CD8-positive, alpha-beta memory T cell (primary cell): ENCODE results near the gene CD300LD. TPM values are rescaled to one million over a fixed set of nuclear protein-coding genes. Genes with fewer than 3 reads are reported as not detected.

Experiments used
- CTCF ChIA-PET: fragments of 350-600 bp; sonication (Branson Sonifier 250); formaldehyde crosslinking; loops from one replicate; lab custom pipeline; 2021; ENCODE audit warnings: antibody characterized with exemption; lab: Charles Lee
- POLR2A ChIA-PET: fragments of 350-600 bp; sonication (Branson Sonifier 250); formaldehyde crosslinking; loops from one replicate; lab custom pipeline; 2021; ENCODE audit warnings: antibody characterized with exemption; lab: Charles Lee
- DNase-seq, 5 donors: peaks; one replicate each; pipeline versions ENCODE4 v3.0.0 to v3.0.0-alpha.2; 2020 to 2022; ENCODE audit warnings: mixed read lengths in 1 of 5
- H3K27ac ChIP-seq: one replicate; pipeline ENCODE4 v1.7.0; 2013; ENCODE audit warnings: low read depth, mild to moderate bottlenecking, low read length, moderate library complexity
- H3K27me3 ChIP-seq: 2 replicates; pipeline ENCODE4 v1.7.0; 2013; ENCODE audit warnings: low read length, mild to moderate bottlenecking; ENCODE audit not compliant: insufficient read depth, poor library complexity, severe bottlenecking
- H3K36me3 ChIP-seq: 2 replicates; pipeline ENCODE4 v1.7.0; 2013; ENCODE audit warnings: mild to moderate bottlenecking, low read length, moderate library complexity; ENCODE audit not compliant: insufficient read depth
- H3K4me1 ChIP-seq: 2 replicates; pipeline ENCODE4 v1.7.0; 2013; ENCODE audit warnings: mild to moderate bottlenecking, low read length, moderate library complexity; ENCODE audit not compliant: insufficient read depth
- H3K4me3 ChIP-seq: 2 replicates; pipeline ENCODE4 v1.7.0; 2013; ENCODE audit warnings: mild to moderate bottlenecking, low read length
- H3K9me3 ChIP-seq: 2 replicates; pipeline ENCODE4 v1.7.0; 2013; ENCODE audit warnings: mild to moderate bottlenecking, low read length
- H3K27ac Mint-ChIP-seq, 8 donors: one replicate each; pipeline ENCODE4 v1.8.0; 2020 to 2021; ENCODE audit warnings: mixed read lengths in 8 of 8, mild to moderate bottlenecking in 6 of 8, inconsistent platforms in 3 of 8, moderate library complexity in 3 of 8
- H3K27me3 Mint-ChIP-seq, 2 donors: one replicate each; pipeline ENCODE4 v1.8.0; 2020 to 2021; ENCODE audit warnings: mixed read lengths in 2 of 2, mild to moderate bottlenecking in 1 of 2, moderate library complexity in 1 of 2
- H3K36me3 Mint-ChIP-seq, 3 donors: one replicate each; pipeline ENCODE4 v1.8.0; 2020 to 2021; ENCODE audit warnings: mixed read lengths in 3 of 3, inconsistent platforms in 1 of 3, mild to moderate bottlenecking in 1 of 3
- H3K4me1 Mint-ChIP-seq, 3 donors: one replicate each; pipeline ENCODE4 v1.8.0; 2020 to 2021; ENCODE audit warnings: mixed read lengths in 3 of 3, inconsistent platforms in 1 of 3, mild to moderate bottlenecking in 1 of 3
- H3K4me3 Mint-ChIP-seq, 7 donors: one replicate each; pipeline ENCODE4 v1.8.0; 2020 to 2021; ENCODE audit warnings: mixed read lengths in 7 of 7, mild to moderate bottlenecking in 6 of 7, moderate library complexity in 4 of 7, inconsistent platforms in 2 of 7
- H3K9me3 Mint-ChIP-seq, 5 donors: one replicate each; pipeline ENCODE4 v1.8.0; 2020 to 2022; ENCODE audit warnings: mixed read lengths in 5 of 5, mild to moderate bottlenecking in 3 of 5, moderate library complexity in 2 of 5, inconsistent platforms in 1 of 5
- polyA plus RNA-seq: library from polyadenylated mRNA; unstranded; fragments of 300-500 nt; fragmentation: Illumina TruSeq; gene quantifications from one replicate; pipeline ENCODE4 v1.2.3, GENCODE V29; 2021
- total RNA-seq, 2 experiments: library from RNA; stranded (reverse); gene quantifications; one replicate each; pipeline ENCODE4 v1.2.3, GENCODE V29; 2021

Gene CD300LD
- total and polyA plus RNA-seq, 3 experiments from 2014 or later, result not detected

DNA sequence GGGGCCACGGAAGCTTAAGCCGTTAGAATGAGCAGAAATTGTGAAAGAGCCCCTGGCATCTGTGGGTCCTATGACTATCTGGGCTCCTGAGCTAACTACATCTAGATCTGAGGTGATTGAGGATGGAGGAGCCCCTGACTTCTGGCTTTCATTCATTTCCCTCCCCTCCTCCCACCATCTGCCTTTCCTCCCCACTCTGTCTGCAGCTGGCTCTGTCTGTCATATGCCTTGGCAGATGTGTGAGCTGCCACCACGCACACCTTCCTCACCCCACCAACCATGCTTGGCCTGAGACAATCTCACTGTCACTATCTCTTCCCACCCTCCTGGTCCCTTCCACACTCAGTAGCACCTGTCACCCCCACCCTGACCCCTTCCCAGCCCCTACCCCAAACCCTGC is 26.4 kb upstream of the CD300LD start:
- H3K9me3 Mint-ChIP-seq, result no peaks in the 10 kb centered on the region
- H3K4me1 Mint-ChIP-seq, result no peaks in the 10 kb centered on the region
- no peak for DNase-seq
- no peaks in the 10 kb centered on the region for H3K36me3 Mint-ChIP-seq
- peaks cover 8% of the 10 kb centered on the region for H3K27me3 ChIP-seq
- no peaks in the 10 kb centered on the region for H3K9me3 ChIP-seq
- H3K4me3 Mint-ChIP-seq, result no peak overlapping the region
- ChIA-PET POLR2A (no interaction called here), CTCF (no interaction called here)
- no peak overlapping the region for H3K27ac Mint-ChIP-seq
- H3K27me3 Mint-ChIP-seq, result peaks cover 26 to 73% of the 10 kb centered on the region in 2 donors
- H3K4me3 ChIP-seq, result no peak overlapping the region
- no peak overlapping the region for H3K27ac ChIP-seq
- H3K4me1 ChIP-seq, result no peaks in the 10 kb centered on the region
- H3K36me3 ChIP-seq, result no peaks in the 10 kb centered on the region

DNA sequence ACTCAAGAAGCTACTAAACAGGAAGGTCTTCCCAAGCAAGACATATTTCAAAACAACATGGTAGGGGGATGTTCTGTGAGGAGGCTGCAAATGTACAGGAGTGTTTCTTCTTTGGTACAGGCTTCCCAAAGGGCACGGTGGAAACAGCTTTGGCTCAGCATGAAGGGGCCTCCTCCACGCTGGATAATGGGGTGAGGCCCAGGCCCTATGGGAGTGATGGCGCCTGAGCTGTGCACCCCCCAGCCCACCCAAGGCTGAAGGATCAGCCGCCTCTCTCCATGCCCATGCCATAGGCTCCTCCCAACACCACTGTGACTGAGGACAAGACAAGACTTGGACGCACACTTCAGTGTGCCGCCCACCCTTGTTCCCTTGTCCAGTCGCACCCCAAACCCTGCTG is 24.6 kb upstream of the CD300LD start:
- POLR2A ChIA-PET, result no interaction called here
- H3K27me3 ChIP-seq, result peaks cover 8% of the 10 kb centered on the region

DNA sequence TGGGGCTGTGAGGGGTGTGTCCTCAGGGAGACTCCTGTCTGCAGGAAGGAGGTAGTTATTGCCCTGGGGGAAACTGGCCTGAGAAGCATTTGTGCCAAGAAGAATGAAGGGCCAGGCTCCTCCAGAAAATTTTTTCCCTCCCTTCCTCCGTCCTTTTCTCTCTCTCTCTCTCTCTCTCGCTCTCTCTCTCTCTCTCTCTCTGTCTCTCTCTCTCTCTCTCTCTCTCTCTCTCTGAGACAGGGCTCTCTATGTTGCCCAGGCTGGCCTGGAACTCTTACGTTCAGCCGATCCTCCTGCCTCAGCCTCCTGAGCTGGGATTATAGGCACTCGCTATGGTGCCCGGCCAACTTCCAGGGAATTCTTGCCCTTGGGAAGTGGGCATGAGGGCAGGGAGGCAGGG is 20.0 kb upstream of the CD300LD start:
- Mint-ChIP-seq H3K27me3 (peaks cover 21 to 37% of the 10 kb centered on the region in 2 donors), H3K27ac (no peak overlapping the region), H3K36me3 (no peaks in the 10 kb centered on the region), H3K9me3 (no peaks in the 10 kb centered on the region), H3K4me1 (peaks cover 0 to 9% (median 6%) of the 10 kb centered on the region in 3 donors), H3K4me3 (no peak overlapping the region)
- Histone ChIP-seq H3K27me3 (peaks cover 5% of the 10 kb centered on the region), H3K4me3 (no peak overlapping the region), H3K4me1 (no peaks in the 10 kb centered on the region), H3K36me3 (no peaks in the 10 kb centered on the region), H3K27ac (no peak overlapping the region), H3K9me3 (no peaks in the 10 kb centered on the region)
- ChIA-PET POLR2A (no interaction called here), CTCF (no interaction called here)
- no peak for DNase-seq

More for the DNA sequence above, 24.6 kb upstream of the CD300LD start:
- DNase-seq, result no peak
- no peaks in the 10 kb centered on the region for H3K36me3 ChIP-seq
- no peak overlapping the region for H3K4me3 Mint-ChIP-seq
- no peak overlapping the region for H3K27ac Mint-ChIP-seq
- CTCF ChIA-PET, result no interaction called here
- no peaks in the 10 kb centered on the region for H3K9me3 Mint-ChIP-seq
- peaks cover 27 to 58% of the 10 kb centered on the region in 2 donors for H3K27me3 Mint-ChIP-seq
- H3K4me1 Mint-ChIP-seq, result peaks cover 0 to 9% (median 6%) of the 10 kb centered on the region in 3 donors
- H3K9me3 ChIP-seq, result no peaks in the 10 kb centered on the region
- no peak overlapping the region for H3K27ac ChIP-seq
- no peaks in the 10 kb centered on the region for H3K4me1 ChIP-seq
- H3K36me3 Mint-ChIP-seq, result no peaks in the 10 kb centered on the region
- no peak overlapping the region for H3K4me3 ChIP-seq

- no peaks in the 10 kb centered on the region for H3K9me3 ChIP-seq
- H3K27ac ChIP-seq, result no peak overlapping the region
- H3K4me3 ChIP-seq, result no peak overlapping the region
- POLR2A ChIA-PET, result no interaction called here
- peaks cover 5% of the 10 kb centered on the region for H3K27me3 ChIP-seq
- H3K27ac Mint-ChIP-seq, result no peak overlapping the region
- H3K27me3 Mint-ChIP-seq, result peaks cover 12 to 30% of the 10 kb centered on the region in 2 donors
- H3K36me3 Mint-ChIP-seq, result no peaks in the 10 kb centered on the region
- no peaks in the 10 kb centered on the region for H3K36me3 ChIP-seq
- peaks cover 0 to 9% (median 6%) of the 10 kb centered on the region in 3 donors for H3K4me1 Mint-ChIP-seq
- no peaks in the 10 kb centered on the region for H3K9me3 Mint-ChIP-seq
- CTCF ChIA-PET, result no interaction called here
- H3K4me1 ChIP-seq, result no peaks in the 10 kb centered on the region
- H3K4me3 Mint-ChIP-seq, result no peak overlapping the region
- DNase-seq, result no peak
Measured at GRCh38 chr17:74610108-74610507, 18.0 kb upstream of the CD300LD start.

- CTCF ChIA-PET, result no interaction called here
- H3K4me1 ChIP-seq, result no peaks in the 10 kb centered on the region
- Mint-ChIP-seq H3K9me3 (no peaks in the 10 kb centered on the region), H3K4me3 (no peak overlapping the region), H3K4me1 (peaks cover 0 to 9% (median 6%) of the 10 kb centered on the region in 3 donors), H3K27me3 (peaks cover 11 to 32% of the 10 kb centered on the region in 2 donors), H3K36me3 (no peaks in the 10 kb centered on the region), H3K27ac (no peak overlapping the region)
- no peaks in the 10 kb centered on the region for H3K36me3 ChIP-seq
- DNase-seq, result no peak
- no peak overlapping the region for H3K27ac ChIP-seq
- no peak overlapping the region for H3K4me3 ChIP-seq
- H3K9me3 ChIP-seq, result no peaks in the 10 kb centered on the region
- POLR2A ChIA-PET, result no interaction called here
- peaks cover 5% of the 10 kb centered on the region for H3K27me3 ChIP-seq
Measured at GRCh38 chr17:74608511-74608910, 16.4 kb upstream of the CD300LD start.

- H3K9me3 Mint-ChIP-seq, result no peaks in the 10 kb centered on the region
- H3K27me3 ChIP-seq, result peaks cover 5% of the 10 kb centered on the region
Measured at GRCh38 chr17:74607221-74607620, 15.1 kb upstream of the CD300LD start.

DNA sequence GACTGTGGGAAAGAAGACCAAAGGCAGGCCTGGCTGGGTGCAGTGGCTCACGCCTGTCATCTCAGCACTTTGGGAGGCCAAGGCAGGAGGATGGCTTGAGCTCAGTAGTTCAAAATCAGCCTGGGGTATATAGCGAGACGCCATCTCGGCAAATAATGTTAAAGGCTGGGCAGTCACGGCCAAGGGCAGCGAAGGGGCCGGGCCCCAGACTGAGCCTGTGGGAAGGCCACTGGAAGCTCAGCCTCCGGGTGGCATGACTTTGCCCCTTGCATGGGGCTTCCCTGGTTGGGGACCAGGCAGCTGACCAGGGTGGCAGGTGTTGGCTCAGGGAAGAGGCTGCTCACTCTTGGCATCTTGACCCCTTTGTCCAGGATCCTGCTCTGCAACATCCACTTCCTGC is 14.0 kb upstream of the CD300LD start:
- ChIA-PET CTCF (no interaction called here), POLR2A (no interaction called here)
- Mint-ChIP-seq H3K4me3 (no peak overlapping the region), H3K27me3 (peaks cover 13 to 50% of the 10 kb centered on the region in 2 donors), H3K36me3 (no peaks in the 10 kb centered on the region), H3K9me3 (no peaks in the 10 kb centered on the region), H3K4me1 (peaks cover 0 to 3% (median 0%) of the 10 kb centered on the region in 3 donors), H3K27ac (no peak overlapping the region)
- H3K9me3 ChIP-seq, result no peaks in the 10 kb centered on the region
- H3K4me3 ChIP-seq, result no peak overlapping the region
- H3K27me3 ChIP-seq, result peaks cover 5% of the 10 kb centered on the region
- no peaks in the 10 kb centered on the region for H3K4me1 ChIP-seq
- H3K36me3 ChIP-seq, result no peaks in the 10 kb centered on the region
- no peak overlapping the region for H3K27ac ChIP-seq
- DNase-seq, result no peak

More at GRCh38 chr17:74607221-74607620, 15.1 kb upstream of the CD300LD start:
- peaks cover 0 to 3% (median under 1%) of the 10 kb centered on the region in 3 donors for H3K4me1 Mint-ChIP-seq
- POLR2A ChIA-PET, result no interaction called here
- no peak overlapping the region for H3K27ac ChIP-seq
- H3K36me3 ChIP-seq, result no peaks in the 10 kb centered on the region
- no peaks in the 10 kb centered on the region for H3K36me3 Mint-ChIP-seq
- H3K9me3 ChIP-seq, result no peaks in the 10 kb centered on the region
- no peak overlapping the region for H3K4me3 ChIP-seq
- CTCF ChIA-PET, result no interaction called here
- no peak overlapping the region for H3K27ac Mint-ChIP-seq
- H3K4me1 ChIP-seq, result no peaks in the 10 kb centered on the region
- DNase-seq, result no peak
- no peak overlapping the region for H3K4me3 Mint-ChIP-seq
- peaks cover 10 to 43% of the 10 kb centered on the region in 2 donors for H3K27me3 Mint-ChIP-seq

DNA sequence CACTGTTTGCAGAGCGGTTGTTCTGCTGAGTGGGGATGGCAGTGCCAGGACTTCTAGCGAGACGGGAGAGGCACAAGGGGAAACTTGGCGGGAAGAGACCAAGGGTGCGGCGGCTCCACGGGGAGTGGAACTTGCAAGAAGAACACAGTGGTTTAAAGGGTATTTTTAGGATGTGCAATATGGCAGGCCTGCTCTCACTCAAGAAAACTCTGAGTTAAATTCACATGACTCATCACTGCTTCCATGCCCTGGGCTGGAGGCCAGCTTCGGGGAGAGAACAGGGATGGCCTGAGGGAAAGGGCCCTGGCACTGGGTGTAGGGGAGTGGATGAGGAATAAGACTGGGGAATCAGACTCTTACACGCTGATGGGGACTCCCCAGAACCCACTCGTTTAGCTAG is 13.3 kb upstream of the CD300LD start:
- Mint-ChIP-seq H3K36me3 (no peaks in the 10 kb centered on the region), H3K4me3 (no peak overlapping the region), H3K27ac (no peak overlapping the region), H3K9me3 (no peaks in the 10 kb centered on the region), H3K4me1 (peaks cover 0 to 3% (median 0%) of the 10 kb centered on the region in 3 donors), H3K27me3 (peaks cover 13 to 56% of the 10 kb centered on the region in 2 donors)
- DNase-seq, result no peak
- ChIA-PET POLR2A (no interaction called here), CTCF (no interaction called here)
- Histone ChIP-seq H3K4me1 (no peaks in the 10 kb centered on the region), H3K36me3 (no peaks in the 10 kb centered on the region), H3K27me3 (peaks cover 1% of the 10 kb centered on the region), H3K4me3 (no peak overlapping the region), H3K27ac (no peak overlapping the region), H3K9me3 (no peaks in the 10 kb centered on the region)
